C4-2B (cell line): ENCODE data around the gene TPM1.

Experiments
- H3K27ac ChIP-seq: fragments of 450-650 bp; 2 replicates; pipeline ENCODE4 v1.5.1; 2017
- ZFX ChIP-seq: fragments of 450-650 bp; IDR thresholded peaks from 2 replicates; pipeline ENCODE4 v1.6.1; 2017
- TF ChIP-seq, protein P1 (sequence below): fragments of 450-650 bp; conservative IDR thresholded peaks from 2 replicates; pipeline ENCODE4 v1.5.1; 2017; ENCODE audit warnings: mild to moderate bottlenecking

The TPM1 gene

DNA sequence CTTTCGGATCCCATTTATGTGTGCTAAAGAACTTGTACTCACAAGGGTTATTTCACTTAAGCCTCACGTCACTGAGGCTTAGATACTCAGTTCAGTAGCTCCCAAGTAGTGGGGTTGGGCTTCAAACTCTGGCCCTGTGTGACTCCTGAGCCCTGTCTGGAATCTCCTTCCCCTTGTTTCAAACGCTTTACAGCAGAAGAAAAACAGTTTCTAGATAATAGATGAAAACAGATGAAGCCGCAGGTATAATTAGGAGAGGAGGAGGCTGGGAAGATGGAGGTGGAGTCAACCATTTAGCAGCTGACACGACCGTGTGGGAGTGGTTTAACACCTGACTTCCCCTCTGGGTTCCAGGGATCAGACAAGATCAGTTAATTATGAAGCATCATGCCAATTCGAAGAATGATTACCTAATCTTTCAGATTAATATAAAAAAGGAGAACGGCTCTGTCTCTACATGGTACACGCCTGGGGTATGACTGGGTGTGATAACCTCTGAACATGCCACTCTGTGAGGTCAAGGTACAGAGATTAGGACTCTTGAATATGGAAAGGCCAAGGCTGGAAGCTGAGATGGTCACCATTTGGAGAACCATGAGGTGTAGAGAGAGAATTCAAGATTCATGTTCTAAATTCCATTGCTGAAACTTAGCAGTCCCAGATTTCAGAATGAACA is 31.1 kb downstream of the TPM1 start:
- TF ChIP-seq, protein P1, sequence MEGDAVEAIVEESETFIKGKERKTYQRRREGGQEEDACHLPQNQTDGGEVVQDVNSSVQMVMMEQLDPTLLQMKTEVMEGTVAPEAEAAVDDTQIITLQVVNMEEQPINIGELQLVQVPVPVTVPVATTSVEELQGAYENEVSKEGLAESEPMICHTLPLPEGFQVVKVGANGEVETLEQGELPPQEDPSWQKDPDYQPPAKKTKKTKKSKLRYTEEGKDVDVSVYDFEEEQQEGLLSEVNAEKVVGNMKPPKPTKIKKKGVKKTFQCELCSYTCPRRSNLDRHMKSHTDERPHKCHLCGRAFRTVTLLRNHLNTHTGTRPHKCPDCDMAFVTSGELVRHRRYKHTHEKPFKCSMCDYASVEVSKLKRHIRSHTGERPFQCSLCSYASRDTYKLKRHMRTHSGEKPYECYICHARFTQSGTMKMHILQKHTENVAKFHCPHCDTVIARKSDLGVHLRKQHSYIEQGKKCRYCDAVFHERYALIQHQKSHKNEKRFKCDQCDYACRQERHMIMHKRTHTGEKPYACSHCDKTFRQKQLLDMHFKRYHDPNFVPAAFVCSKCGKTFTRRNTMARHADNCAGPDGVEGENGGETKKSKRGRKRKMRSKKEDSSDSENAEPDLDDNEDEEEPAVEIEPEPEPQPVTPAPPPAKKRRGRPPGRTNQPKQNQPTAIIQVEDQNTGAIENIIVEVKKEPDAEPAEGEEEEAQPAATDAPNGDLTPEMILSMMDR, result no peak
- no peak for TF ChIP-seq ZFX
- H3K27ac ChIP-seq, result no peak overlapping the region

DNA sequence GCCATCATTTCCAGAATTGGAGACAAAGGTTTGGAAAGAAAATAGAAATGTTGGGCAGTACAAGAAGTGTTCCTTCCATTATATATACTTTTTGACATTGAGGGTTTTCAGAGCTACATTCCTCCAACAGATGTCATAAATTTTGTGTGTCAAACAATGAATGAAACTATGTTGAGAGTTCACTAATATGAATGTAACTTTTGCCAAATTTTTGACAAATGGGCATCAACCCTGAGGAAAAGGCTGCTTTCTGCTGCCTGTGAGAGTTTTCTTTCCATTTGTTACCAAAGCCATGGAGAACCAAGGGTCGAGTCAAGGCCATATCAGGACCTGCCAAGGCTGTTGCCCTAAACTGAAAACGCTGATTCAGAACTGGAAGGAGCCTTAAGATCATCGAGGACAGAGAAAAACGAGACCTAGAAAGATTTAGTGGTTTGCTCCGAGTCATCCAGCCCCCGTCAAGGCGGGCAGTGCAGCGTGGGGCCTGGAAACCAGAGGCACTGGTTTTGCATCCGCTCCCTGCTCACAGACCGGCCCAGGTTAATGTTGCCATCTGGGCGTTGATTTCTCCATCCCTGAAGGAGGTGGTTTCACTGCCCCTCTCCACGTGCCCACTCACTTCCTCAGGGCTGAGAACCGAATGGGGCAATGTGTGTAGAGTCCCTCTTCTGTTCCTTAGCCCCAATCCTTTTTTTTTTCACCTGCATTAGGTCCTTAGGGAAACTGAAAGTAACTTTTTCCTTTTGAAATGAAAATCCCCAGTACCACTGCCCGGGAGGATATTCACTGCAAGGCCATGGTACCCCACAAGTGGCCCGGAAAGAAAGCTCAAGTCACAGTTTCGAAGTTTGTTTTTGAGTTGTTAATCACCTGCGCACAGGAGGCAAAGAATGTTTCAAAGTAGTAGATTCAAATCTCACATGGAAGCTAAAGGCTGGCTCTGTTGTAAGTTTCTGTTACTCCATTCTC is 32.8 kb downstream of the TPM1 start:
- TF ChIP-seq, protein P1, result no peak
- no peak for TF ChIP-seq ZFX
- no peak overlapping the region for H3K27ac ChIP-seq

DNA sequence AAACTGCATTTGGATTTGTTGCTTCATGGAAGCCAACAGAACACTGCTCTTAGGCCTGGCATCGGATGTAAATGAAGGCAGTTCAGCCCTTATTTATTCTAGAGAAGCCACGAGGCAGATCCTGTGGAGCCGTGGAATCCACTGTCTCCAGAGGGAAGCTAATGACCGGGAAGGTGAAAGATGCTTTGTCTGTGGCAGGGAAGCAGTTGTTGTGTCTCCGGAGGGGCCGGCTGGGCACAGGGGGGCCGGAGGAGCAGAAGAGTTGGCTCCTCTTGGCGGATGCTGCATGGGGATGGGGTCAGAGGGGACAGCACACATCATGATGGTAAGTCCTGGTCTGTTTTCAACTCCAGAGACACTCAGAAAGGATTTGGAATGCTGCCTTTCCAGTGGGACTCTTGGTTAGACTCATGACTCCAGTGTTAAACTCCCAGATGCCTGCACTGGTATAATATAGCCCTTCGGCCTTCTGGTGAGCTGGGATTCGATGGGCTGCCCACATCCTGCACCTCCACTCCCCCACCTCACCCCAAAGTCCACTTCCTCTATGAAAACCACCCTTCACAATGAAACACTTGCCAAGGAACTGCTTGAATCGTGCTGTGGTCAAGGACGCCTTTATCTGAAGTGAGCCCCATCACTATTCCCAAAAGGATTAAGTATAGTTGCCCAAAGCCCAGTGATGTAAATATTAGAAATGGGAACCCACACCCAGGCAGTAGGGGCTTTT is 33.6 kb downstream of the TPM1 start:
- TF ChIP-seq ZFX, result no peak
- TF ChIP-seq, protein P1, result no peak
- H3K27ac ChIP-seq, result no peak overlapping the region

GRCh38 chr15:63076714-63077046 is 34.1 kb downstream of the TPM1 start:
- H3K27ac ChIP-seq, result no peak overlapping the region
- no peak for TF ChIP-seq ZFX
- TF ChIP-seq, protein P1, result no peak

GRCh38 chr15:63077952-63078351 is 35.4 kb downstream of the TPM1 start:
- TF ChIP-seq, protein P1, result no peak
- no peak for TF ChIP-seq ZFX
- H3K27ac ChIP-seq, result no peak overlapping the region

GRCh38 chr15:63079947-63080626 is 37.5 kb downstream of the TPM1 start:
- no peak for TF ChIP-seq ZFX
- TF ChIP-seq, protein P1, result no peak
- no peak overlapping the region for H3K27ac ChIP-seq
